Measurements from ENCODE around the gene AMOTL1.
"Not testable (repeated sequence)": the region's sequence is repeated elsewhere in the genome, so short reads cannot be mapped to it uniquely, and the experiment has no call there.

Gene AMOTL1

DNA sequence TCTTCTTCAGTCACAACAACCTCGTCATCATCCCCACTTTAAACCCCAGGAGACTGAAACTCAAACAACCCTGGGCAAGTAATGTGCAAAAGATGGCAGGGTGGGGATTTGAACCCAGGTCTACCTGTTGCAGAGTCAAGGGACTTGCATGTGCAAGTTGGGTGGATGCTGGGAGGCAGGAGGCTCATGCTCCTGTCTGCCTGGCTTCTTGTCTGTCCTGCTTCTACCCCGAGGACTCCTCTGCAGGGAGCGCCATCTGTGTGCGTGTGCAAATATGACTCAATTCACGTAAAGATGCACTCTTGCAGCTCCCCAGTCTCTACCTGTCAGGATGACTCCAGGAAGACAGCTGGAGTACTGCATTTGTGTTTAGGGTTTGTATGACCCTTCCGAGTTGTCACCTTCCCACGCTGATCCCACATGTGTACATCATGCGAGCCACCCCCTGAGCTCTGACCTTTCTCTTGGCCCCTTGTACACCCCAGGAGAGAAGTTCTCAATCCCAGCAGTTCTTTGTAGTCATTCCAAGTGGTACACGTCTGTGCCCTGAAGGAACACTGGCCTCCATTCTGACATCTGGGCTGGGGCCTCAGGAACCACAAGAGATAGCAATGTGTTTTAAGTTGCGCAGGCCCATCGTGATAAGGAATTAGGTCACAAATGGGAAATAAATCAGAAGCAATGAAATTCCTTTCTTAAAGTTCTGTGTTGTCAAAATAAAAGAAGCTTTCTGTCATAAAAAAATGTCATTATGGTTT, 109.5 kb downstream of the AMOTL1 start:
- DNase-seq (ENCODE audit: low read depth): no peak

DNA sequence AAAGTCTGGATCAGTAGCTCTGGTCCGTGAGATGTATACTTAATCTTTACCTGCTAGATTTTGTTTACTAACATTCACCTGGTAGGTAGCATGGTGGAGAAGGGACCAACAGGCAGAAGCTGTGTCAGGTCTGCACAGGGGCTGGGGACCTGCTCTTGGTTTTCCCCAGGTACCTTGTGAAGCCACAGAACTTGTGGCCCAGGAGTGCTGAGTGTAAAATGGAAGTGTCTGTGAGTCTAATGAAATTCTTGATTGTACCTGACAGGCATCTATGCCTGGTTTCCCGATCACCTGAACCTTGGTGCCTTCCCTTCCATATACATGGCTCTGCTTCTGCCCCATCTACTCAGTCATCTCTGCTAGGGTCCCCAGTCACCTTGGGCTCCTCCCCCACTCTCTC, 110.8 kb downstream of the AMOTL1 start:
- DNase-seq (ENCODE audit: low read depth): no peak

DNA sequence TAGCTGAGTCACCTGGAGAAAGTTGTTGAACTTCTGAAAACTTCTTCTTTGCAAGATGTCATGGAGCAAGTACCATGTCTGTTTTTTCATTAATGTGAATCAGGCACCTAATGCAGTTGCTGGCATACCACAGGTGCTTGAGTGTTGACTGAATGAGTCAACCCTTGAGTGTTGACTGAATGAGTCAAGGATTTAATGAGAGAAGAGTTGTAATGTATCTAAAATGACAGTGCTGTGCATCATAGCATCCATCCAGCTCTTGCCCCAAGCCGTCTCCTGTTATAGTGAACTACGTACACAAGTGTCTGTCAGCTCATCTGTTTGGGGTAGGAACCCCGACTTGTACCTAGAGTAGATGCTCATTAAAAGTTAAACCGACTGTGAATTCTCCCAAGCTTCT, 112.1 kb downstream of the AMOTL1 start:
- DNase-seq (ENCODE audit: low read depth): no peak

DNA sequence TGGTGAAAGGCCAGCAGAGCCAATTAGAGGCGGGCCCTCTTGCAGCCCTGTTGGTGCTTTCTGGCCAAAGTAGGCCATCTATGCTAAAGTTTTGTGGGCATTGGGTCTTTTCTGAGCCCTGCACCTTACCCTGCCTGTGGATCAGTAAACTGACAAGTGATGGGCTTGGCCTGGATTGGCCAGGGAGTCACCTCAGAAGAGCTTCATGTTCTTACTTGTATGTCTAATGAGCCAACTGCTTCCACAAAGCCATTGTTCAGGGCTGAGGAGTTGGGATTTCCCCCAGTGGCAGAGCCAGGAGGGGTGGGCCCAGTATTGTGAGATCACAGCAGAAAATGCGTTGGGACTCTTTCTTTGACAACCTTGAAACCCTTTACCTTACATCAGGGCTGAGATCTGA, 114.8 kb downstream of the AMOTL1 start:
- DNase-seq (ENCODE audit: low read depth): no peak

DNA sequence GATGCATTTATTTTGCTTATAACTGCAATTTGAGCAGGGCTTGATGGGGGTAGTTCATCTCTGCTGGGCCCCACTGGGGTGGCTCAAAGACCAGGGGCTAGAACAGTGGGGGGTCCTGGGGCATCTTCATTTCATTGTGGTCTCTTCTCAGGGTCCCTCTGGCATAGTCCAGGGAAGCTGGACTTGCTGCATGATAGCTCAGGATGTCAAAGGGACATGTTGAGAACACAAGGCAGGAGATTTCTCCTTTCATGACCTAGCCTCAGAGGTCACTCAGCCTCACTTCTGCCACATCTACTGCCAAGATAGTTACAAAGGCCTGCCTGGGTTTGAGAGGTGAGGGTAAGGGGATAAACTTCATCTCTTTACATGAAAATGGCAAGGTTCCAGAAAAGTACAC, 115.7 kb downstream of the AMOTL1 start:
- DNase-seq (ENCODE audit: low read depth): no peak

GRCh38 chr11:94884376-94884775, 116.2 kb downstream of the AMOTL1 start:
- DNase-seq (ENCODE audit: low read depth): no peak

- no peak for DNase-seq (ENCODE audit: low read depth)
Observed at GRCh38 chr11:94885133-94885532, 117.0 kb downstream of the AMOTL1 start.

- no peak for DNase-seq (ENCODE audit: low read depth)
Observed at GRCh38 chr11:94885581-94885980, 117.4 kb downstream of the AMOTL1 start.

- no peak for DNase-seq (ENCODE audit: low read depth)
Observed at GRCh38 chr11:94888204-94888603, 120.0 kb downstream of the AMOTL1 start.

GRCh38 chr11:94895451-94895850, 127.3 kb downstream of the AMOTL1 start:
- DNase-seq (ENCODE audit: low read depth): no peak

DNA sequence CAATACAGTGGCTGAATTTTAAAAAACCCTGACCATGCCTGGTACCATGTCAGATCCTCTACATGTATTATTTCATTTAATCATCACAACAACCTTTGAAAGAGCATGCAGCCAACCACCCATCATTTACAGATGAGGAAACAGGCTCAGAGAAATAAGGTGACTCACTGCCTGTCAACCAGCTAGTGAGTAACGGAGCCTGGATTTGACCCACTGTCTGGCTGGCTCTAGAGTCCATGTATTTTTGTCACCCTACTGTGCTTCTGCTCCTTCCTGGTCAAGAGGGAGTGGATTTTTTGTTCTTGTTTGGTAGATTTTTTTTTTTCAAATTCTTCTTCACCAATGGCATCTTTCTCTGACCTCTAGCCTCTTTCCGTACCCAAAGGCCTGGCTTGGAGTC, 127.8 kb downstream of the AMOTL1 start:
- DNase-seq (ENCODE audit: low read depth): no peak

GRCh38 chr11:94897330-94897768, 129.2 kb downstream of the AMOTL1 start:
- no peak for DNase-seq (ENCODE audit: low read depth)

- DNase-seq (ENCODE audit: low read depth): no peak
Observed at GRCh38 chr11:94907226-94907625, 139.1 kb downstream of the AMOTL1 start.

GRCh38 chr11:94909371-94909820, 141.2 kb downstream of the AMOTL1 start:
- DNase-seq (ENCODE audit: low read depth): no peak

DNA sequence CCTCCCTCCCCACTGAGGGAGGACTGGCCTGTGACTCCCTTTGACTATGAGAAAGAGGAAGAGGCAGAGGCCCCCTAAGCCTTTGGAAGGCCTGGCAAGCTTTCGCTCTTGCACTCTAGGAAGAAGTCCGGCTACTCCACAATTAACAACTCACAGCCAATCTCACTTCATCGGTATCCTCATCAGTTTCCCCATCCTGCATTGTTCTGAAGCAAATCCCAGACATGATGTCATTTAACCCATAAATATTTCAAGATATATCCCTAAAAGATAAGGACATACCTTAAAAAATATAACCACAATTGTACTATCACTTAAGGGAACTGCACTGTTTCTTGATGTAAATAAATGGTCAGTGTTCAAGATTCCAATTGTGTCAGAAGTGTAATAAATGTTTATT, 142.1 kb downstream of the AMOTL1 start:
- DNase-seq (ENCODE audit: low read depth): no peak

GRCh38 chr11:94910779-94911178, 142.6 kb downstream of the AMOTL1 start:
- DNase-seq (ENCODE audit: low read depth): no peak

GRCh38 chr11:94912806-94913205, 144.7 kb downstream of the AMOTL1 start:
- DNase-seq (ENCODE audit: low read depth): no peak

GRCh38 chr11:94913718-94914394, 145.7 kb downstream of the AMOTL1 start:
- not testable (repeated sequence) for DNase-seq (ENCODE audit: low read depth)

DNA sequence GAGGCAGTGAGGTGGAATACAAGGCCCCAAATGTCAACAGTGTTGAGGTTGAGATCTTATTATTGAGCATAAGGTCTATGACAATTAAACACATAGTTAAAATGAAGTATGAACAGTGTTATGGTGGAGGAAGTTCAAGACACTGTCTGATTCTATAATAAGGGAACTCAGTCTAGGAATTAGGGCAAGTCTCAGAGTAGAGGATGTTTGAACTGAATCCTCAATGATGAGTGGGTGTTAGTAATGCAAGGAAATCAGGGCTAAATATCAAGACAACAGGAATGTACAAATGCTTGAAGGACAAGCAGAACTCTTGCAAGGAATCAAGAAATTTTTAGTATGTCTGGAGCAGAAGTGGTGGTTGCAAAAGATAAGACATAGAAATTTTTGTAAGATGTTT, 152.2 kb downstream of the AMOTL1 start:
- DNase-seq (ENCODE audit: low read depth): no peak

DNA sequence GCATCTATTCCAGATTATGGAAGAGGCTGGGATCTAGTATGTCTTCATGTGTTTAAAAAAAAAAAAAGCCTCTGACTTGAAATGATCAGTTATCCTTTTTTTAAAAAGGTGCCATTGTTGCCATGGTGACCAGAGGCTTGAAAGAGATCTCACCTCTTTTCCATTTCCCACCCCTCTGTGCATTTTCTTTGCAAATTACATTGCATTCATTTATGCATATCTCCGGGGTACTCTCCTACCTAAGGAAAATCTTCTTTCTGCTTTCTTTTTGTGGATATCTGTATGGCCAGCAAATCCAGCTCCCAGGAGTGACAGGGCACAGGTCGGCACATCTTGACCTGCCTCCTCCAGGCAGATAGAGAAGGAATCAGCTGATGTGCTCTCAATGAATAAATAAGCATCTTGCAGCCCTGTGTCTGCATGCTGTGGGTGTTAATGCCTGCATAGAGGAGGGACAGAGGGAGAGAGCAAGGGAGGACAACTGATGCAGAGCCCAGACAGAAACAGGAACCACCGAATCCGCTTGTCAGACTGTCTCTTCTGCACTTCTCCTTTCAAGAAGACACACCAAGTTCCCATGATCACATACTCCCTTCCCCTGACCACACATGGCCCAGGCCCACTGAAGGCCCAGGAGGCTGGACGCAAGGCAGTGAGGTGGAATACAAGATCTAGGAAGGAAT, 154.3 kb downstream of the AMOTL1 start:
- no peak for DNase-seq (ENCODE audit: low read depth)

GRCh38 chr11:94923004-94923334, 154.8 kb downstream of the AMOTL1 start:
- no peak for DNase-seq (ENCODE audit: low read depth)

DNA sequence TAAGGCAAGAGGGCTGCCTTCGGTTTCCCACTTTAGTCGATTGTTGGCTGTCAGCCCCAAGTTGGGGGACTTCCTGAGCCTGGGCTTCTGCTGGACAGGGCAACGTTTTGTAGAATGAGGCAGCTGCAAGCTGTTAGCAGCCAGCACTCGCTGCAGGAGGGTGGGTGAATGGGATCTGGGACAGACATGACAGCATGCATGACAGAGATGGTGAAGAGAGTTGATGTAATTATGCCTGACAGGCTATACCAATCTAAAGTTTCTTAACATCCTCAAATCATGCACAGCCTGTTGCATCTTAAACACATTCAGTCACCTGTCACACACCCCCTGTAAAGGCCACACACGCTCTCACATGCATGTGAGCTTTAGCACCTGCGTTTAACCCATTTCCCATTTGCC, 156.0 kb downstream of the AMOTL1 start:
- no peak for DNase-seq (ENCODE audit: low read depth)

GRCh38 chr11:94924612-94925011, 156.5 kb downstream of the AMOTL1 start:
- no peak for DNase-seq (ENCODE audit: low read depth)
